Body of pancreas (tissue), 4 donors: Measurements from ENCODE around the gene PRDM15. TPM values are rescaled to one million over a fixed set of nuclear protein-coding genes. Genes with fewer than 3 reads are reported as not detected.
A peak's percentile ranks its signal among the peaks of the same experiment; 100 is the strongest.

Experiments
- ATAC-seq: fragments of 150-250 bp; one replicate; pipeline ENCODE4 v1.9.1; 2016
- DNase-seq, 4 donors: peaks; one replicate each; pipeline ENCODE4 v3.0.0-alpha.2; 2019
- H3K27ac ChIP-seq, 4 donors: fragments of 200-600 bp; sonication (generic); 1 replicate in 3 of 4; 2 replicates in 1 of 4; pipeline versions ENCODE4 v1.5.1 to v1.6.1; 2016 to 2019; ENCODE audit warnings: mild to moderate bottlenecking in 1 of 4, mixed read lengths in 1 of 4, moderate library complexity in 1 of 4
- H3K27me3 ChIP-seq, 2 donors: fragments of 200-600 bp; sonication (generic); one replicate each; pipeline ENCODE4 v1.6.0; 2016; ENCODE audit warnings: mild to moderate bottlenecking in 1 of 2
- H3K36me3 ChIP-seq, 2 donors: fragments of 200-600 bp; sonication (generic); replicated peaks in 1 of 2; 2 replicates each; pipeline ENCODE4 v1.5.1; 2016; ENCODE audit warnings: low read depth in 2 of 2; ENCODE audit not compliant: insufficient read depth in 1 of 2
- H3K4me1 ChIP-seq: fragments of 200-600 bp; sonication (generic); one replicate; pipeline ENCODE4 v1.6.0; 2016
- H3K4me3 ChIP-seq, 2 donors: fragments of 200-600 bp; sonication (generic); 1 replicate in 1 of 2; 2 replicates in 1 of 2; pipeline ENCODE4 v1.5.1; 2016 to 2019
- H3K9me3 ChIP-seq, 3 donors: fragments of 200-600 bp; sonication (generic); 1 replicate in 2 of 3; 2 replicates in 1 of 3; pipeline ENCODE4 v1.5.1; 2016
- CTCF ChIP-seq, 7 experiments: fragments of 450-650 bp in 4 of 7; fragments of 200-600 bp in 3 of 7; sonication (generic) in 3 of 7; IDR thresholded peaks; one replicate each; pipeline ENCODE4 v1.5.1; 2016 to 2019; ENCODE audit warnings: antibody characterized with exemption in 7 of 7
- POLR2A ChIP-seq, 3 donors: fragments of 450-650 bp; IDR thresholded peaks; one replicate each; pipeline ENCODE4 v1.6.1; 2016; ENCODE audit warnings: antibody characterized with exemption in 3 of 3, mild to moderate bottlenecking in 2 of 3
- WGBS, 2 donors: methylation state at CpG; one replicate each; pipeline ENCODE4 v1.1.5; 2017; 5-methylcytosine and 5-hydroxymethylcytosine counted together
- intact Hi-C: fragments of 100-400 bp; cut with DNase I; formaldehyde crosslinking; loops from one replicate; pipeline ENCODE4 v1.15.1; 2023
- total RNA-seq, 2 donors: library from RNA; depleted of rRNA; stranded (reverse); fragments of >200 nt; gene quantifications; one replicate each; pipeline ENCODE4 v1.1.0, GENCODE V29; 2016

PRDM15 gene
- total RNA-seq, 2 donors from 2014 or later = 3.1 to 6.9 TPM

- no peaks in the 10 kb centered on the region for H3K27me3 ChIP-seq
- H3K9me3 ChIP-seq = no peaks in the 10 kb centered on the region
- H3K36me3 ChIP-seq = no peaks in the 10 kb centered on the region
- 93% methylated on average over 9 of the region's 9 CpGs for WGBS, 2 donors
- ATAC-seq = no peak
- TF ChIP-seq CTCF (IDR thresholded peaks at IDR 0.05) (no peak), POLR2A (IDR thresholded peaks at IDR 0.05) (no peak)
- H3K27ac ChIP-seq = no peak overlapping the region
- no peak overlapping the region for H3K4me3 ChIP-seq
- peaks cover 16% of the 10 kb centered on the region for H3K4me1 ChIP-seq
- intact Hi-C loops = no loop called here
- DNase-seq = no peak
These were observed 9.4 kb downstream of the PRDM15 start for GRCh38 chr21:41869771-41870170.

- intact Hi-C loops = no loop called here
- 57 to 72% methylated on average over 10 of the region's 10 CpGs for WGBS, 2 donors
These were observed 11.0 kb downstream of the PRDM15 start for GRCh38 chr21:41868062-41868710.

GRCh38 chr21:41867313-41867712, 11.8 kb downstream of the PRDM15 start:
- TF ChIP-seq CTCF (IDR thresholded peaks at IDR 0.05) (no peak), POLR2A (IDR thresholded peaks at IDR 0.05) (no peak)
- Histone ChIP-seq H3K4me3 (no peak overlapping the region), H3K27ac (peak overlapping the region in 1 of 4 donors; percentile 57), H3K9me3 (no peaks in the 10 kb centered on the region), H3K27me3 (no peaks in the 10 kb centered on the region), H3K36me3 (no peaks in the 10 kb centered on the region), H3K4me1 (peaks cover 22% of the 10 kb centered on the region)
- no peak for ATAC-seq
- intact Hi-C loops = no loop called here
- DNase-seq = no peak
- 91% methylated on average over 8 of the region's 8 CpGs for WGBS, 2 donors

More at GRCh38 chr21:41868062-41868710, 11.0 kb downstream of the PRDM15 start:
- no peaks in the 10 kb centered on the region for H3K9me3 ChIP-seq
- ATAC-seq (no peak), DNase-seq (no peak)
- H3K27me3 ChIP-seq = no peaks in the 10 kb centered on the region
- H3K4me3 ChIP-seq = no peak overlapping the region
- peaks cover 20% of the 10 kb centered on the region for H3K4me1 ChIP-seq
- no peak for TF ChIP-seq POLR2A (IDR thresholded peaks at IDR 0.05)
- no peak for TF ChIP-seq CTCF (IDR thresholded peaks at IDR 0.05)
- no peaks in the 10 kb centered on the region for H3K36me3 ChIP-seq
- H3K27ac ChIP-seq = no peak overlapping the region

GRCh38 chr21:41866274-41866809, 12.8 kb downstream of the PRDM15 start:
- no peak overlapping the region for H3K4me3 ChIP-seq
- DNase-seq = peak in 3 of 4 donors; percentile 31 to 60 (median 53)

More at GRCh38 chr21:41866274-41866809, 12.8 kb downstream of the PRDM15 start:
- Histone ChIP-seq H3K36me3 (no peaks in the 10 kb centered on the region), H3K27ac (peak overlapping the region in 3 of 4 donors; percentile 30 to 57 (median 56)), H3K9me3 (no peaks in the 10 kb centered on the region), H3K4me1 (peaks cover 22% of the 10 kb centered on the region), H3K27me3 (no peaks in the 10 kb centered on the region)
- ATAC-seq = peak; percentile 58
- no peak for TF ChIP-seq CTCF (IDR thresholded peaks at IDR 0.05)
- TF ChIP-seq POLR2A (IDR thresholded peaks at IDR 0.05) = no peak
- intact Hi-C loops = no loop called here
- WGBS, 2 donors = 45 to 55% methylated on average over 11 of the region's 11 CpGs
